NCI-H446 (cell line): ENCODE data around the gene VWC2L.

Experiments
- DNase-seq, 2 experiments: peaks; one replicate each; lab custom pipeline; 2025; lab: John Stamatoyannopoulos, UW

VWC2L gene

GRCh38 chr2:214469728-214470127, 58.9 kb downstream of the VWC2L start:
- DNase-seq, result no peak

GRCh38 chr2:214471382-214471781, 60.5 kb downstream of the VWC2L start:
- no peak for DNase-seq

- no peak for DNase-seq
Measured at GRCh38 chr2:214471990-214472389, 61.1 kb downstream of the VWC2L start.

GRCh38 chr2:214477305-214477704, 66.5 kb downstream of the VWC2L start:
- DNase-seq, result no peak

- DNase-seq, result peak in 1 of 2 experiments; percentile 38
Measured at GRCh38 chr2:214481204-214481603, 70.3 kb downstream of the VWC2L start.

- DNase-seq, result no peak
Measured at GRCh38 chr2:214482728-214483127, 71.9 kb downstream of the VWC2L start.

- no peak for DNase-seq
Measured at GRCh38 chr2:214484239-214484638, 73.4 kb downstream of the VWC2L start.

- DNase-seq, result no peak
Measured at GRCh38 chr2:214484701-214485100, 73.8 kb downstream of the VWC2L start.

GRCh38 chr2:214489181-214489580, 78.3 kb downstream of the VWC2L start:
- no peak for DNase-seq

GRCh38 chr2:214489702-214490101, 78.8 kb downstream of the VWC2L start:
- DNase-seq, result no peak

- DNase-seq, result no peak
Measured at GRCh38 chr2:214492152-214492551, 81.3 kb downstream of the VWC2L start.

- no peak for DNase-seq
Measured at GRCh38 chr2:214492608-214493007, 81.8 kb downstream of the VWC2L start.

GRCh38 chr2:214497489-214497888, 86.6 kb downstream of the VWC2L start:
- DNase-seq, result no peak

- DNase-seq, result no peak
Measured at GRCh38 chr2:214503568-214503967, 92.7 kb downstream of the VWC2L start.

- peak in 1 of 2 experiments; percentile 32 for DNase-seq
Measured at GRCh38 chr2:214504599-214505376, 93.9 kb downstream of the VWC2L start.

GRCh38 chr2:214507032-214507431, 96.2 kb downstream of the VWC2L start:
- DNase-seq, result no peak

GRCh38 chr2:214514704-214515103, 103.8 kb downstream of the VWC2L start:
- peak in 1 of 2 experiments; percentile 16 for DNase-seq

GRCh38 chr2:214515111-214515510, 104.3 kb downstream of the VWC2L start:
- peak in 1 of 2 experiments; percentile 4 for DNase-seq

GRCh38 chr2:214519258-214519818, 108.5 kb downstream of the VWC2L start:
- DNase-seq, result no peak

- DNase-seq, result no peak
Measured at GRCh38 chr2:214529021-214529420, 118.2 kb downstream of the VWC2L start.

GRCh38 chr2:214529514-214529913, 118.7 kb downstream of the VWC2L start:
- no peak for DNase-seq

GRCh38 chr2:214533541-214533940, 122.7 kb downstream of the VWC2L start:
- no peak for DNase-seq

GRCh38 chr2:214536625-214537024, 125.8 kb downstream of the VWC2L start:
- DNase-seq, result no peak

- DNase-seq, result no peak
Measured at GRCh38 chr2:214537929-214538328, 127.1 kb downstream of the VWC2L start.
